ENCODE data around the gene CAMK1. TPM values are rescaled to one million over a fixed set of nuclear protein-coding genes. Genes with fewer than 3 reads are reported as not detected.

Gene CAMK1
- polyA plus RNA-seq, 1 donor: 17.4 TPM

Other genes with a start within 250 kb of the CAMK1 start
- 0.04 TPM for gene LHFPL4, start 216.1 kb downstream of the CAMK1 start, polyA plus RNA-seq (ENCODE audit: insufficient read length)
- 22.3 TPM for gene MTMR14, start 120.4 kb downstream of the CAMK1 start, polyA plus RNA-seq (ENCODE audit: insufficient read length)
- not detected for gene CPNE9, start 66.1 kb downstream of the CAMK1 start, polyA plus RNA-seq (ENCODE audit: insufficient read length)
- 13.3 TPM for gene BRPF1, start 38.2 kb downstream of the CAMK1 start, polyA plus RNA-seq (ENCODE audit: insufficient read length)
- gene OGG1, start 20.0 kb downstream of the CAMK1 start, polyA plus RNA-seq (ENCODE audit: insufficient read length): 33.1 TPM
- gene TADA3, start 22.5 kb upstream of the CAMK1 start, polyA plus RNA-seq (ENCODE audit: insufficient read length): 68.8 TPM
- gene ARPC4, start 23.1 kb upstream of the CAMK1 start, polyA plus RNA-seq (ENCODE audit: insufficient read length): 73.9 TPM
- 37.3 TPM for gene TTLL3, start 40.3 kb upstream of the CAMK1 start, polyA plus RNA-seq (ENCODE audit: insufficient read length)
- 31.2 TPM for gene RPUSD3, start 74.1 kb upstream of the CAMK1 start, polyA plus RNA-seq (ENCODE audit: insufficient read length)
- 2.7 TPM for gene CIDEC, start 110.3 kb upstream of the CAMK1 start, polyA plus RNA-seq (ENCODE audit: insufficient read length)
- gene JAGN1, start 120.7 kb upstream of the CAMK1 start, polyA plus RNA-seq (ENCODE audit: insufficient read length): 31.6 TPM
- gene IL17RE, start 132.9 kb upstream of the CAMK1 start, polyA plus RNA-seq (ENCODE audit: insufficient read length): 3.1 TPM
- 16.8 TPM for gene IL17RC, start 147.2 kb upstream of the CAMK1 start, polyA plus RNA-seq (ENCODE audit: insufficient read length)
- gene CRELD1, start 163.9 kb upstream of the CAMK1 start, polyA plus RNA-seq (ENCODE audit: insufficient read length): 40.3 TPM
- 2.0 TPM for gene PRRT3, start 182.5 kb upstream of the CAMK1 start, polyA plus RNA-seq (ENCODE audit: insufficient read length)
- 36.2 TPM for gene EMC3, start 216.9 kb upstream of the CAMK1 start, polyA plus RNA-seq (ENCODE audit: insufficient read length)

All from hindlimb muscle (tissue), 1 donor.